ENCODE measurements around the gene BRI3.

DNA sequence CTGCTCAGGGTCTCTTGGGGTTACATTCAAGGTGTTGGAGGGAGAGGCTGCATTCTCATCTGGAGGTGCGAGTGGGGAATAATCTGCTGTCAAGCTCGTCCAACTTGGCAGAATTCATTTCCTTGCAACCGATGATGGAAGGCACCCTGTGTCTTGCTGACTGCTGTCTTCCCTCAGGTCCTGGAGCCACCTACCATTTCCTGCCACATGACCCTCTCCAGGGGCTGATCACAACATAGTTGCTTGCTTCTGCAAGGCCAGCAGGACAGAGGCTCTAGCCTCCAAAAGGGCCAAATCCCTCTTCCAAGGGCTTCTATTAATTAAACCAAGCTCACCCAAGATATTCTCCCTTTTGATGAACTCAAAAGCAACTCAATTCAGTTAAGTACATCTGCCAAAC, 14.2 kb upstream of the BRI3 start:
- TF ChIP-seq, protein P1, sequence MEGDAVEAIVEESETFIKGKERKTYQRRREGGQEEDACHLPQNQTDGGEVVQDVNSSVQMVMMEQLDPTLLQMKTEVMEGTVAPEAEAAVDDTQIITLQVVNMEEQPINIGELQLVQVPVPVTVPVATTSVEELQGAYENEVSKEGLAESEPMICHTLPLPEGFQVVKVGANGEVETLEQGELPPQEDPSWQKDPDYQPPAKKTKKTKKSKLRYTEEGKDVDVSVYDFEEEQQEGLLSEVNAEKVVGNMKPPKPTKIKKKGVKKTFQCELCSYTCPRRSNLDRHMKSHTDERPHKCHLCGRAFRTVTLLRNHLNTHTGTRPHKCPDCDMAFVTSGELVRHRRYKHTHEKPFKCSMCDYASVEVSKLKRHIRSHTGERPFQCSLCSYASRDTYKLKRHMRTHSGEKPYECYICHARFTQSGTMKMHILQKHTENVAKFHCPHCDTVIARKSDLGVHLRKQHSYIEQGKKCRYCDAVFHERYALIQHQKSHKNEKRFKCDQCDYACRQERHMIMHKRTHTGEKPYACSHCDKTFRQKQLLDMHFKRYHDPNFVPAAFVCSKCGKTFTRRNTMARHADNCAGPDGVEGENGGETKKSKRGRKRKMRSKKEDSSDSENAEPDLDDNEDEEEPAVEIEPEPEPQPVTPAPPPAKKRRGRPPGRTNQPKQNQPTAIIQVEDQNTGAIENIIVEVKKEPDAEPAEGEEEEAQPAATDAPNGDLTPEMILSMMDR (IDR thresholded peaks at IDR 0.05): no peak
- TF ChIP-seq POLR2A (IDR thresholded peaks at IDR 0.05): no peak
